GM12878 (cell line): ENCODE measurements around the gene VTN. TPM values are rescaled to one million over a fixed set of nuclear protein-coding genes. Genes with fewer than 3 reads are reported as not detected.

Experiments used
- ATAC-seq: fragments of 200-7000 bp; cut with Tn5 transposase; 3 replicates; pipeline ENCODE4 v1.9.1; 2020; ENCODE audit warnings: mild to moderate bottlenecking, moderate library complexity
- BruUV-seq: library from RNA; stranded (reverse); fragments of 400-500 nt; replicated peaks from 2 replicates; lab custom pipeline; 2021; lab: Mats Ljungman, UMichigan
- CTCF ChIA-PET: fragments of 300-600 bp; sonication (Branson Sonifier 250); formaldehyde crosslinking; extraction: SDS; loops from one replicate; lab custom pipeline; 2021; ENCODE audit warnings: inconsistent platforms; lab: Yijun Ruan, JAX
- POLR2A ChIA-PET: fragments of 350-600 bp; formaldehyde crosslinking; extraction: SDS; loops from one replicate; lab custom pipeline; 2021; ENCODE audit warnings: inconsistent platforms; lab: Charles Lee
- RAD21 ChIA-PET: fragments of 300-600 bp; sonication (Branson Sonifier 250); formaldehyde crosslinking; loops from one replicate; lab custom pipeline; 2023; ENCODE audit warnings: antibody characterized with exemption; ENCODE audit not compliant: unreplicated experiment; lab: Charles Lee
- SMC1A ChIA-PET: fragments of 300-600 bp; sonication (Branson Sonifier 250); formaldehyde crosslinking; loops from one replicate; lab custom pipeline; 2023; ENCODE audit not compliant: unreplicated experiment, uncharacterized antibody; lab: Charles Lee
- DNase-seq: peaks from one replicate; pipeline ENCODE4 v3.0.0-alpha.2; 2011; ENCODE audit warnings: low read depth, low spot score
- FAIRE-seq: peaks from 3 replicates; lab custom pipeline; 2011; peaks lifted over from hg19 to GRCh38; lab: Jason Lieb, UNC
- H2AFZ ChIP-seq: 2 replicates; pipeline ENCODE4 v1.6.0; 2011; ENCODE audit warnings: low read depth, low read length, control low read depth; ENCODE audit not compliant: control insufficient read depth
- H3K27ac ChIP-seq: 2 replicates; pipeline ENCODE4 v1.5.1; 2011; ENCODE audit warnings: control low read depth; ENCODE audit not compliant: control insufficient read depth, insufficient read depth
- H3K27me3 ChIP-seq, 2 experiments: replicated peaks in 1 of 2; 2 replicates each; pipeline versions ENCODE4 v1.6.0 to v1.6.1; 2011; ENCODE audit warnings: low read length in 1 of 2; ENCODE audit not compliant: control insufficient read depth in 2 of 2, insufficient read depth in 2 of 2
- H3K36me3 ChIP-seq, 2 experiments: 2 replicates each; pipeline ENCODE4 v1.5.1; 2011; ENCODE audit warnings: low read length in 1 of 2; ENCODE audit not compliant: control insufficient read depth in 2 of 2, insufficient read depth in 2 of 2
- H3K4me1 ChIP-seq: 2 replicates; pipeline ENCODE4 v1.6.1; 2011; ENCODE audit warnings: mild to moderate bottlenecking, low read length, moderate library complexity, mixed read lengths; ENCODE audit not compliant: control insufficient read depth, insufficient read depth
- H3K4me2 ChIP-seq: 2 replicates; pipeline ENCODE4 v1.6.0; 2011; ENCODE audit warnings: control low read depth; ENCODE audit not compliant: control insufficient read depth, insufficient read depth
- H3K4me3 ChIP-seq: fragments of 200-600 bp; sonication (generic); 2 replicates; pipeline ENCODE4 v1.5.1; 2016
- H3K79me2 ChIP-seq: 2 replicates; pipeline ENCODE4 v1.6.0; 2011; ENCODE audit warnings: low read length; ENCODE audit not compliant: control insufficient read depth, insufficient read depth
- H3K9ac ChIP-seq: 2 replicates; pipeline ENCODE4 v1.8.0; 2011; ENCODE audit warnings: low read length, control low read depth, mixed read lengths; ENCODE audit not compliant: control insufficient read depth, insufficient read depth
- H3K9me3 ChIP-seq: replicated peaks from 3 replicates; pipeline ENCODE4 v1.5.1; 2011; ENCODE audit warnings: mild to moderate bottlenecking, low read length; ENCODE audit not compliant: control insufficient read depth, insufficient read depth
- H4K20me1 ChIP-seq: 2 replicates; pipeline ENCODE4 v1.6.0; 2011; ENCODE audit not compliant: control insufficient read depth, insufficient read depth
- FOS ChIP-seq: IDR thresholded peaks from 3 replicates; pipeline ENCODE4 v1.6.1; 2011; ENCODE audit warnings: borderline replicate concordance; ENCODE audit not compliant: insufficient read length; ENCODE audit errors: extremely low read depth
- KDM1A ChIP-seq: fragments of 200-600 bp; sonication (generic); IDR thresholded peaks from 2 replicates; pipeline ENCODE4 v1.6.1; 2016; ENCODE audit warnings: borderline replicate concordance
- MEF2B ChIP-seq: fragments of 450-650 bp; IDR thresholded peaks from 2 replicates; pipeline ENCODE4 v1.6.1; 2018; ENCODE audit warnings: mild to moderate bottlenecking, moderate library complexity; ENCODE audit not compliant: partially characterized antibody, poor library complexity, severe bottlenecking
- ZZZ3 ChIP-seq: IDR thresholded peaks from 2 replicates; pipeline ENCODE4 v1.6.1; 2011; ENCODE audit warnings: low read depth; ENCODE audit not compliant: control insufficient read depth, insufficient read length
- WGBS: methylation state at CpG from one replicate; pipeline ENCODE4 v1.1.6; 2016; ENCODE audit warnings: low lambda C conversion rate; ENCODE audit not compliant: insufficient replicate concordance, insufficient coverage; ENCODE audit errors: missing lambda C conversion rate; 5-methylcytosine and 5-hydroxymethylcytosine counted together
- in situ Hi-C: fragments of 300-500 bp; cut with MboI; formaldehyde crosslinking; loops from 9 replicates; pipeline ENCODE4 v1.14.3; 2018; ENCODE audit warnings: mixed read lengths
- intact Hi-C: fragments of 100-400 bp; cut with micrococcal nuclease; formaldehyde crosslinking; loops from one replicate; pipeline ENCODE4 v1.14.2; 2022; ENCODE audit not compliant: unreplicated experiment
- polyA plus RNA-seq, 11 experiments: library from polyadenylated mRNA; depleted of rRNA in 4 of 11; unstranded in 6 of 11; stranded (reverse) in 5 of 11; fragments of >200 nt; fragmentation: Nextera tagmentation in 4 of 11; fragmentation: Illumina TruSeq in 1 of 11; extraction: Ambion mirVana in 4 of 11; extraction: Trizol in 1 of 11; gene quantifications; 1 replicate in 1 of 11; 2 replicates in 10 of 11; pipeline versions ENCODE4 v1.2.1 to v1.2.3, GENCODE V29; 2011 to 2016; ENCODE audit warnings: inconsistent platforms in 2 of 11, missing spikeins in 2 of 11, low read depth in 1 of 11
- total RNA-seq, 4 experiments: library from RNA; depleted of rRNA in 3 of 4; stranded (reverse); fragments of >200 nt in 3 of 4; fragmentation: Illumina TruSeq in 1 of 4; extraction: Trizol in 1 of 4; gene quantifications; 2 replicates each; pipeline versions ENCODE4 v1.2.1 to v1.2.3, GENCODE V29; 2013 to 2021
- TF ChIP-seq, protein P1 (sequence below), 3 experiments: IDR thresholded peaks in 2 of 3; conservative IDR thresholded peaks in 1 of 3; 2 replicates each; pipeline ENCODE4 v1.5.1; 2011; ENCODE audit warnings: low read depth in 3 of 3, low read length in 3 of 3, mild to moderate bottlenecking in 3 of 3, control low read depth in 2 of 3, moderate library complexity in 2 of 3, inconsistent platforms in 1 of 3, mixed read lengths in 1 of 3; ENCODE audit not compliant: control insufficient read depth in 2 of 3, insufficient read depth in 1 of 3; ENCODE audit errors: extremely low read depth in 1 of 3

Gene VTN
- total and polyA plus RNA-seq, 10 of the 15 experiments (the other 5 are each of a cell fraction or from before 2014, with no cell fraction given), result 0.04 to 1.3 (median 0.13) TPM; not detected in 5

DNA sequence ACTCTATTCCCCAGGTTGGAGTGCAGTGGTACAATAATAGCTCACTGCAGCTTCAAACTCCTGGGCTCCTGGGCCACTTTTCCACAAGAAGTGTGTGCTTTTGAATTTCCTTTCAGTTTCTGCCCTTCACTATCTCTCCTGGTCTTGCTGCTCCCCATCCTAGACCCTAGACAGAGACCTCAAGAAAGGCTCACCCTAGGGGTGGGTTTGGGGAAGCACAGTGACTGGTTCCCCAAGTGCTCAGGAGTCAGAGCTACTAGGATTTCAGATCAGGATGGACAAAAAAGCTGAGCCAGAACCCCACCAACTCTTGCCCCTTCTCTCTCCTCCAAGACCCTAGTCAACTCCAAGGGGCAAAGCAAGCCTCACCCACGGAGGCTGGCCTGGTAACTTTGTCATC is 3.5 kb downstream of the VTN start:
- H3K79me2 ChIP-seq, result no peaks in the 10 kb centered on the region
- no peaks in the 10 kb centered on the region; a peak in 1 of 4 replicates for H3K36me3 ChIP-seq
- FAIRE-seq (no peak), ATAC-seq (no peak), DNase-seq (no peak)
- TF ChIP-seq MEF2B (no peak), ZZZ3 (no peak), FOS (no peak), KDM1A (no peak)
- TF ChIP-seq, protein P1, sequence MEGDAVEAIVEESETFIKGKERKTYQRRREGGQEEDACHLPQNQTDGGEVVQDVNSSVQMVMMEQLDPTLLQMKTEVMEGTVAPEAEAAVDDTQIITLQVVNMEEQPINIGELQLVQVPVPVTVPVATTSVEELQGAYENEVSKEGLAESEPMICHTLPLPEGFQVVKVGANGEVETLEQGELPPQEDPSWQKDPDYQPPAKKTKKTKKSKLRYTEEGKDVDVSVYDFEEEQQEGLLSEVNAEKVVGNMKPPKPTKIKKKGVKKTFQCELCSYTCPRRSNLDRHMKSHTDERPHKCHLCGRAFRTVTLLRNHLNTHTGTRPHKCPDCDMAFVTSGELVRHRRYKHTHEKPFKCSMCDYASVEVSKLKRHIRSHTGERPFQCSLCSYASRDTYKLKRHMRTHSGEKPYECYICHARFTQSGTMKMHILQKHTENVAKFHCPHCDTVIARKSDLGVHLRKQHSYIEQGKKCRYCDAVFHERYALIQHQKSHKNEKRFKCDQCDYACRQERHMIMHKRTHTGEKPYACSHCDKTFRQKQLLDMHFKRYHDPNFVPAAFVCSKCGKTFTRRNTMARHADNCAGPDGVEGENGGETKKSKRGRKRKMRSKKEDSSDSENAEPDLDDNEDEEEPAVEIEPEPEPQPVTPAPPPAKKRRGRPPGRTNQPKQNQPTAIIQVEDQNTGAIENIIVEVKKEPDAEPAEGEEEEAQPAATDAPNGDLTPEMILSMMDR (IDR thresholded peaks at IDR 0.05 in 2 of 3, conservative IDR thresholded peaks at IDR 0.05 in 1 of 3; ENCODE audit: control insufficient read depth in 2 of 3, extremely low read depth in 1 of 3, insufficient read depth in 1 of 3, low read depth in 3 of 3, low read length in 3 of 3), result 0 out of 6 replicates have a peak, but pooled peaks of 1 of the 3 experiments have one; percentile 7
- WGBS, result 29% methylated on average over 1 of the region's 1 CpG
- POLR2A ChIA-PET, result interaction anchor here (0.6 kb wide), 1 partner anchor 137 kb away, joined by 3 read pairs; no protein-coding TSS in a partner anchor
- H3K27ac ChIP-seq, result no peak overlapping the region
- RAD21 ChIA-PET, result no interaction called here
- BruUV-seq, result no TSS peak
- no peak overlapping the region for H3K4me3 ChIP-seq
- no peaks in the 10 kb centered on the region for H3K27me3 ChIP-seq
- intact Hi-C loops (no loop called here), in situ Hi-C loops (no loop called here)
- H3K4me2 ChIP-seq, result no peak overlapping the region
- no peaks in the 10 kb centered on the region for H4K20me1 ChIP-seq
- H3K9me3 ChIP-seq, result no peaks in the 10 kb centered on the region
- CTCF ChIA-PET, result interaction anchor here (0.8 kb wide), 1 partner anchor 9 kb away, joined by 4 read pairs; no protein-coding TSS in a partner anchor
- SMC1A ChIA-PET, result interaction anchor here (1.3 kb wide), 1 partner anchor 9 kb away, joined by 6 read pairs; the partner anchor contains the start of gene POLDIP2
- H3K9ac ChIP-seq, result no peak overlapping the region
- H2AFZ ChIP-seq, result no peak overlapping the region
- no peaks in the 10 kb centered on the region for H3K4me1 ChIP-seq
